ENCODE data around the gene ATG14.
"Not testable (repeated sequence)": the region's sequence is repeated elsewhere in the genome, so short reads cannot be mapped to it uniquely, and the experiment has no call there.

Gene ATG14

DNA sequence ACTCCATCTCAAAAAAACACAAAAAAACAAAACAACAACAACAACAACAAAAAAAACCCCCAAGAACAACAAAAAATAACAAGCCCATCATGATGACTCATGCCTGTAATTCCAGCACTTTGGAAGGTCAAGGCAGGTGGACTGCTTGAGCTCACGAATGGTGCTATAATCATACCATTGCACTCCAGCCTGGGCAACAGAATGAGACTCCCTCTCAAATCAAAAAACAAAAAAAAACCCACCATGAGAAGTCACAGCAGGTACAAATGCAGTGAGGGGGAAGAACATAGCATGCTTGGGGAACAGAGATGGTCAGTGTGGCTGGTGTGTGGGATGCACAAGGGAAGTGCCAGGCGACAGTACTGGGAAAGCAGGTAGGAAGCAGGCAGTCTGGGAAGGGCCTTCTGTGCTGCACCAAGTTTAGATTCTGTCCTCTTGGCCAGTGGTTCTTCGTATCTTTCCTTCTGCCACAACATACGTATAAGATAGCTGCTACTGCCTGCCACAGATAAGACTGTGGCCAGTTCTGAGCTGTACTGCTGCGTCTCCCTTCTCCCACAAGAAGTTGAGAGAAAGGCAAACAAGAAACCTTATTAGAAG lies 28.0 kb downstream of the ATG14 start:
- DNase-seq, result no peak

DNA sequence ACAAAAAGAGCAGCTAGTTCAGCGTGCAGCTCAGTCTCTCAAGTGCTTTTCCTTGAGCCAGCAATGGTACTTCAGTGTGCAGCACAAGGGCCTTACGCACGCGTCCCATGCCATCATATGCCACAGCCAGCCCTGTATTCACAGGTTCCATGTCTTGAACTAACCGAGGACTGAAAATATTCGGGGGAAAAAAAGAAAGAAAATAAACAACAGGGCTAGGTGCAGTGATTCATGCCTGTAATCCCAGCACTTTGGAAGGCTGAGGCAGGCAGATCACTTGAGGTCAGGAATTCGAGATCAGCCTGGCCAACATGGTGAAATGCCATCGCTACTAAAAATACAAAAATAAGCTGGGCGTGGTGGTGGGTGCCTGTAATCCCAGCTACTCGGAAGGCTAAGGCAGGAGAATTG lies 28.6 kb downstream of the ATG14 start:
- not testable (repeated sequence) for DNase-seq

GRCh38 chr14:55382483-55382882 lies 29.1 kb downstream of the ATG14 start:
- DNase-seq, result no peak

GRCh38 chr14:55381561-55381960 lies 30.1 kb downstream of the ATG14 start:
- no peak for DNase-seq

- DNase-seq, result no peak
Measured at GRCh38 chr14:55381040-55381439, 30.6 kb downstream of the ATG14 start.

GRCh38 chr14:55377236-55377635 lies 34.4 kb downstream of the ATG14 start:
- DNase-seq, result no peak

DNA sequence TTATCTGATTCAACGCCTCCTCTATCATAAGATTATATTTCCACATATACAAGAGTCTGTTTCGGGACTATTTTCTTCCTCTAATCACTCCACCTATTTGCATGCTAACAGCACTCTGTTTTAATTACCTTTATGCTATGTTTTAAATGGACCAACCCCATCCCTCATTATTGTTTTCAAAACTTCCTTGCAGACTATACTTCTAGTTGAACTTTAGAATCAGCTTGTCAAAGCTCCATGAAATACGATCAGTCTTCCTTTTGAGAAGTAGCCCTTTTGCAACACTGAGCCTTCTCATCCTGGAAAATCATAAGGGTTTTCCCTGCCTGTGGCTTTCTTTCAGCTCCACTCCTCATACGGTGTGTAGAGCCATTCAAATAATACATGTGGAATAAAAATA lies 36.9 kb downstream of the ATG14 start:
- DNase-seq, result no peak

- no peak for DNase-seq
Measured at GRCh38 chr14:55373784-55374705, 37.6 kb downstream of the ATG14 start.

- DNase-seq, result no peak
Measured at GRCh38 chr14:55372825-55373224, 38.8 kb downstream of the ATG14 start.

- DNase-seq, result no peak
Measured at GRCh38 chr14:55372423-55372822, 39.2 kb downstream of the ATG14 start.

- no peak for DNase-seq
Measured at GRCh38 chr14:55370883-55371455, 40.7 kb downstream of the ATG14 start.

GRCh38 chr14:55366271-55366670 lies 45.4 kb downstream of the ATG14 start:
- DNase-seq, result no peak

DNA sequence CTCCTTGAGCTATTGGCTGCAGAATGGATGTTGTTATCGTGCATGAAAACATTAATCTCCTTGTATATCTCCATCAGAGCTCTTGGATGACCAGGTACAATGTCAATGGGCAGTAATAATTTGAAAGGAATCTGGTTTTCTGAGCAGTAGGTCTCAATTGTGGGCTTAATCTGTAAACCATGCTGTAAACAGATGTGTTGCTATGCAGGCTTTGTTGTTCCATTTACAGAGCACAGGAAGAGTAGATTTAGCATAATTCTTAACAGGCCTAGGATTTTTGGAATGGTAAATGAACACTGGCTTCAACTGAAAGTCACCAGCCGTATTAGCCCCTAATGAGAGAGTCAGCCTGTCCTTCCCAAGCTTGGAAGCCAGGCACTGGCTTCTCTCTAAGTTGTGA lies 50.4 kb downstream of the ATG14 start:
- no peak for DNase-seq

DNA sequence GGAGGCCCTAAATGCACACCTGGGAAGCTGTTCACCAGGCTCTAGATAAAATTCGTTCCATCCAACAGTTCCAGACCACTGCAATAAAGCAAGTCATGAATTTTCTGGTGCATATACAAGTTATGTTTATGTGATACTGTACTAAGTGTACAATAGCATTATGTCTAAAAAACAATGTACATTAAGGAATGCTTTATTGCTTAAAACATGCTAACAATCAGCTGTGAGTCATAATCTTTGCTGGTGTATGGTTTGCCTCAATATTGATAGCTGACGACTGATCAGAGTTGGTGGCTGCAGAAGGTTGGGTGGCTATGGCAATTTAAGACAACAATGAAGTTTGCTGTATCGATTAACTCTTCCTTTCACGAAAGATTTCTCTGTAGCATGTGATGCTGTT lies 52.3 kb downstream of the ATG14 start:
- DNase-seq, result no peak

DNA sequence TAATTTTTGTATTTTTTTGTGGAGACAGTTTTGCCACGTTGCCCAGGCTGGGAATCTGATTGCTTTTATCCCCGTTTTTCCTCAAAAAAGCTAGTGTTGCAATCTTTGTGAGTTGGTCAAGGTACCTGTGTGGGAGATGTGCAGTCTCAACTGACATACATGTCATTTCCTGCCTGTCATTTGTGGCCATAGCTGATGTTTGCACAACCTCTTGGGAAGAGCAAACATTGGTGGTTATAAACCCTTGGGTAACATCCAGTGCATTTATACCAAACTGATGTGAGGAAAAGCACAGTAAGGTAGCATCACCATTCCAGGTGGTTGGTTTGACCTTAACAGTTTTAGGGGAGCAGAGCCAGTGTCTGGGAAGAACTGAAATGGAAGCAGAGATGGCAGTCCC lies 54.7 kb downstream of the ATG14 start:
- no peak for DNase-seq

DNA sequence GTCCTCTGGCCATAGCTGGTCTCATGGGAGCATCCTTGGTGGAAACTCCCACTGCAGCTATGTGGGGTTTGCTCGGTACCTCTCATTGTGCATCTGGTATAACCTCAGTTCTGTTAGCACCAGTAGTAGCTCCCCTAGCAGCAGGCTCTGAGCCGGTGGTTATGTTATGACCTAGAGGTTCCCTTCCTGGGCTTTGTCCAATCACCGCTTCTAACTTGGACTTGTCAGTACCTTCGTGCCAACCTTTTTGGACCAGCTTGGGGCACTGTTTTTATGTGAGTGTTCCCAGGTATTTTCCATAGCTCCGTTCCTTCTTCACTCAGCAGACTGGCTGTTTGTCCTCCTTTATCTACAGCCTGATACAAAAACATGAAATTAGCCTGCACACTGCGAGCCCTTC lies 55.7 kb downstream of the ATG14 start:
- DNase-seq, result no peak

- DNase-seq, result no peak
Measured at GRCh38 chr14:55354500-55354899, 57.1 kb downstream of the ATG14 start.

- no peak for DNase-seq
Measured at GRCh38 chr14:55353686-55354467, 57.8 kb downstream of the ATG14 start.

- no peak for DNase-seq
Measured at GRCh38 chr14:55352201-55352600, 59.4 kb downstream of the ATG14 start.

DNA sequence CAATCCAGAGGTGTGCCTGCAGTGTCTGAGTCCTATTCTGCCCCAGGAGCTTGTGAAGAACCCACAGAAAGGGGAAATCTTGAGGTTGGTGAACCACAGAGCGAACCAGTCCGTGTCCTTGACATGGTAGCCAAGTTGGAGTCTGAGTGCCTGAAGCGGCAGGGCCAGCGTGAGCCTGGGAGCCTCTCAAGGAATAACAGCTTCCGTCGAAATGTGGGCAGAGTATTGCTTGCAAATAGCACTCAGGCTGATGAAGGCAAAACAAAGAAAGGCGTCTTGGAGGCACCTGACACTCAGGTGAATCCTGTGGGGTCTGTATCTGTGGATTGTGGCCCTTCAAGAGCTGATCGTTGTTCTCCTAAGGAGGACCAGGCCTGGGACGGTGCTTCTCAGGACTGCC lies 60.5 kb downstream of the ATG14 start:
- no peak for DNase-seq

DNA sequence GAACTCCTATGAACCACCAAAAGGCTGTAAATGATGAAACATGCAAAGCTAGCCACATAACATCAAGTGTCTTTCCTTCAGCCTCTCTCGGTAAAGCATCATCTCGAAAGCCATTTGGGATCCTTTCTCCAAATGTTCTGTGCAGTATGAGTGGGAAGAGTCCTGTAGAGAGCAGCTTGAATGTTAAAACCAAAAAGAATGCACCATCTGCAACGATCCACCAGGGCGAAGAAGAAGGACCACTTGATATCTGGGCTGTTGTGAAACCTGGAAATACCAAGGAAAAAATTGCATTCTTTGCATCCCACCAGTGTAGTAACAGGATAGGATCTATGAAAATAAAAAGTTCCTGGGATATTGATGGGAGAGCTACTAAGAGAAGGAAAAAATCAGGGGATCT lies 61.2 kb downstream of the ATG14 start:
- no peak for DNase-seq

DNA sequence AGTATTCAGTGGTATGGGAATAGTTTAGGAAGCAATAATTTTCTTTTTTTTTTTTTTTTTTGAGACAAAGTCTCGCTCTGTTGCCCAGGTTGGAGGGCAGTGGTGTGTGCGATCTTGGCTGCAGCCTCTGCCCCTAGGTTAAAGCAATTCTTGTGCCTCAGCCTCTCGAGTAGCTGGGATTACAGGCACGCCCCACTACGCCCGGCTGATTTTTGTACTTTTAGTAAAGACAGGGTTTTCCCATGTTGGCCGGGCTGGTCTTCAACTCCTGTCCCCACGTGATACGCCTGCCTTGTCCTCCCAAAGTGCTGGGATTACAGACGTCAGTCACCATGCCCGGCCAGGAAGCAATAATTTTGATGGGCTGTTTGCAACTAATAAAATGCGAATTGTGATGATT lies 62.1 kb downstream of the ATG14 start:
- no peak for DNase-seq

DNA sequence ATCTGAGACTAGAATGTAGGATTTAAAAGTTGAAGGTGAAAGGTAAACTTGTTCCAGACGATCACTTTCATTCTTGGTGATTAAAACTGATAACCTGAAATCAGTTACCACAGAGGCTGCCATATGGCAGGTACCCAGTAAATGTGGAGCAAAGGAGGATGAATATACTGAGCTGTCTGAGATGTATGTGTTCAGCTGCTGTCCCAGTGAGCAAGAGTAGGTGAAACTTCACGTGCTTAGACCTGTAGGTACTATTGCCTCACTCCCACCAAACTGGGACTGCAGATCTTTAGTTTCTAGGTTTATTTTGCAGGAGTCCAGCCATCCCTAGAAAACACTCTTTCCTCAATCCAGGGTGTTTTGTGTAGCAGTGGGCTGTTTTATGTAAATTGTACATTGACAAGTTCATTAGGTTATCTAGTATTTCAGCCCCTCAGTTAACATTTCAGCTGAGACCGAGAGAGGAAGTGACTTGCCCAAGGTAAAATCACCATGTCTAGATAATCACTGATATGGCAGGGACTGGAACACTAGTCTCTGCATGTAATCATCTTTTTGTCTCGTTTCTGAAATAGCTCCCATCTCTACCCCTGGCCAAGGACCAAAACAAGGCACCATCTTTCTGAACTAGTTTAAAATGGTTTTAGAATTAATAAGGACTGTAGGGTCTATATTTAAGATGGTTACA lies 62.7 kb downstream of the ATG14 start:
- DNase-seq, result no peak
